K562 (cell line): ENCODE measurements around the gene TMEM39B. TPM values are rescaled to one million over a fixed set of nuclear protein-coding genes. Genes with fewer than 3 reads are reported as not detected.

ENCODE experiments used
- CBFA2T2 ChIP-seq: fragments of 450-650 bp; conservative IDR thresholded peaks from 2 replicates; pipeline ENCODE4 v1.6.1; 2017; ENCODE audit warnings: mild to moderate bottlenecking
- ELF1 ChIP-seq: fragments of 200-800 bp; sonication (Bioruptor generic); IDR thresholded peaks from 2 replicates; pipeline ENCODE4 v1.6.1; 2016; ENCODE audit warnings: missing genetic modification characterization, missing compliant biosample characterization
- FOXA1 ChIP-seq: fragments of 450-650 bp; IDR thresholded peaks from 2 replicates; pipeline ENCODE4 v1.6.1; 2016; ENCODE audit warnings: mild to moderate bottlenecking, borderline replicate concordance
- FUS ChIP-seq: fragments of 200-400 bp; formaldehyde crosslinking; optimal IDR thresholded peaks from 2 replicates; pipeline ENCODE3; 2017; ENCODE audit warnings: low read depth, low read length
- RFX5 ChIP-seq: IDR thresholded peaks from 2 replicates; pipeline ENCODE4 v1.6.1; 2011; ENCODE audit warnings: low read depth, mild to moderate bottlenecking, improper control_type of control experiment, low read length
- TCF3 ChIP-seq: sonication (generic); formaldehyde crosslinking; IDR thresholded peaks from 2 replicates; pipeline ENCODE4 v1.4.0; 2020; ENCODE audit warnings: mild to moderate bottlenecking, missing genetic modification reagents
- TCF7L2 ChIP-seq: fragments of 150-350 bp; IDR thresholded peaks from 2 replicates; pipeline ENCODE4 v1.6.1; 2016; ENCODE audit warnings: low read depth, mild to moderate bottlenecking, low read length, moderate library complexity
- TEAD1 ChIP-seq, 2 experiments: fragments of 450-650 bp in 1 of 2; sonication (generic) in 1 of 2; formaldehyde crosslinking; IDR thresholded peaks; 2 replicates each; pipeline versions ENCODE4 v1.4.0 to v1.8.0; 2020 to 2022; ENCODE audit warnings: mild to moderate bottlenecking in 2 of 2, missing genetic modification reagents in 1 of 2
- ZFPM2 ChIP-seq: fragments of 250-450 bp; sonication (Bioruptor Pico); IDR thresholded peaks from 2 replicates; pipeline ENCODE4 v1.5.1; 2022; ENCODE audit warnings: mild to moderate bottlenecking
- ZNF134 ChIP-seq: fragments of 250-450 bp; sonication (Bioruptor Pico); conservative IDR thresholded peaks from 2 replicates; pipeline ENCODE4 v1.4.0; 2020
- ZNF184 ChIP-seq: sonication (generic); formaldehyde crosslinking; IDR thresholded peaks from 2 replicates; pipeline ENCODE4 v1.5.0; 2020; ENCODE audit warnings: missing genetic modification reagents
- polyA plus RNA-seq, 8 experiments: library from polyadenylated mRNA; depleted of rRNA in 4 of 8; stranded (reverse) in 5 of 8; unstranded in 3 of 8; fragments of >200 nt; fragmentation: Nextera tagmentation in 2 of 8; fragmentation: Illumina TruSeq in 1 of 8; extraction: Ambion mirVana in 2 of 8; extraction: Trizol in 1 of 8; gene quantifications; 2 replicates each; pipeline versions ENCODE4 v1.2.1 to v1.2.3, GENCODE V29; 2011 to 2014; ENCODE audit warnings: inconsistent platforms in 1 of 8, missing spikeins in 1 of 8
- total RNA-seq, 7 experiments: library from RNA; depleted of rRNA in 6 of 7; stranded (reverse); fragments of >200 nt in 6 of 7; fragmentation: Illumina TruSeq in 2 of 7; extraction: Trizol in 2 of 7; gene quantifications; 2 replicates each; pipeline versions ENCODE4 v1.2.1 to v1.2.3, GENCODE V29; 2011 to 2021; ENCODE audit warnings: low replicate concordance in 1 of 7
- TF ChIP-seq, protein P1 (sequence below): fragments of 200-600 bp; sonication (generic); IDR thresholded peaks from one replicate; pipeline ENCODE4 v1.6.1; 2012; ENCODE audit warnings: mild to moderate bottlenecking, low read depth, low read length, inconsistent platforms
- TF ChIP-seq, protein P2 (sequence below): fragments of 450-650 bp; IDR thresholded peaks from 2 replicates; pipeline ENCODE4 v1.6.1; 2016; ENCODE audit warnings: mild to moderate bottlenecking
- TF ChIP-seq, protein P3 (sequence below): sonication (generic); formaldehyde crosslinking; IDR thresholded peaks from 2 replicates; pipeline ENCODE4 v1.8.1; 2023; ENCODE audit warnings: mild to moderate bottlenecking, missing genetic modification reagents

TMEM39B gene
- total and polyA plus RNA-seq, 9 of the 15 experiments (the other 6 are each of a cell fraction or from before 2014, with no cell fraction given) = 0.92 to 28.5 (median 9.7) TPM

DNA sequence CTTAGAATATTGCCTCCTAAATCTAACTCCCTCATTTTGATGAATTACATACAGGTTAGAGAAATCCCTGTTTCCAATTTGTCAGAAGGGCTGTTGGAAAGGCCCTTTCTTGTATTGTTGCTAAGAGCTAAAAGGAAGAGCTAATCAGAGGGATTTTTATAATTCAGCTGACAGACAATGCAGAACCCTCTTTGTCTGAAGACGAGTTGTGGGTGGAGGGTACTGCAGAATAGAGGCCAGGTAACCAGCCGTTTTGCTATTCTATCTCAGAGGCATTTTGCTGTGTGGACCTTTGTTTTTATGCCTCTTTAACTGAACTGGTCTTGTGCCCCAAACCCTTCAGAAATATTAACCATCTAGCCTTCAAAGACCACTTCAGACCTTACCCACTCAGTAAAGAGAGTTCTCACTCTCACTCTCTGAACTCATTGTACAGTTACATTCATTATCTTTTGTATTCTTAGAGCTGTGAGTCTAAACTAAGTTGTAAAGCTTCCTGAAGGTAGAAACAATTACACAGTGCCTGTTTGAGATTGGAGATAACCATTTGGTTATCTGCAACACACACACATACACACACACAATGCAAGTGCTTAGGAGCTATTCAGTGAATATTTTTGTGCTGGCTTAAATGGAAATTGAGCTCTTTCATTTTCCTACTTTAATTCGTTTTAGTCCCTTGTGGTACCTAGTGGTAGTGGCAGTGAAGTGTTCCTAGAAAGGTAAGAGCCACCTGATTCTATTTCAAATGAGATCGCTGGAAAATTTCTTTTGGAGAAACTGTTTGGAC lies 54.9 kb downstream of the TMEM39B start (continued):
- TF ChIP-seq, protein P1, sequence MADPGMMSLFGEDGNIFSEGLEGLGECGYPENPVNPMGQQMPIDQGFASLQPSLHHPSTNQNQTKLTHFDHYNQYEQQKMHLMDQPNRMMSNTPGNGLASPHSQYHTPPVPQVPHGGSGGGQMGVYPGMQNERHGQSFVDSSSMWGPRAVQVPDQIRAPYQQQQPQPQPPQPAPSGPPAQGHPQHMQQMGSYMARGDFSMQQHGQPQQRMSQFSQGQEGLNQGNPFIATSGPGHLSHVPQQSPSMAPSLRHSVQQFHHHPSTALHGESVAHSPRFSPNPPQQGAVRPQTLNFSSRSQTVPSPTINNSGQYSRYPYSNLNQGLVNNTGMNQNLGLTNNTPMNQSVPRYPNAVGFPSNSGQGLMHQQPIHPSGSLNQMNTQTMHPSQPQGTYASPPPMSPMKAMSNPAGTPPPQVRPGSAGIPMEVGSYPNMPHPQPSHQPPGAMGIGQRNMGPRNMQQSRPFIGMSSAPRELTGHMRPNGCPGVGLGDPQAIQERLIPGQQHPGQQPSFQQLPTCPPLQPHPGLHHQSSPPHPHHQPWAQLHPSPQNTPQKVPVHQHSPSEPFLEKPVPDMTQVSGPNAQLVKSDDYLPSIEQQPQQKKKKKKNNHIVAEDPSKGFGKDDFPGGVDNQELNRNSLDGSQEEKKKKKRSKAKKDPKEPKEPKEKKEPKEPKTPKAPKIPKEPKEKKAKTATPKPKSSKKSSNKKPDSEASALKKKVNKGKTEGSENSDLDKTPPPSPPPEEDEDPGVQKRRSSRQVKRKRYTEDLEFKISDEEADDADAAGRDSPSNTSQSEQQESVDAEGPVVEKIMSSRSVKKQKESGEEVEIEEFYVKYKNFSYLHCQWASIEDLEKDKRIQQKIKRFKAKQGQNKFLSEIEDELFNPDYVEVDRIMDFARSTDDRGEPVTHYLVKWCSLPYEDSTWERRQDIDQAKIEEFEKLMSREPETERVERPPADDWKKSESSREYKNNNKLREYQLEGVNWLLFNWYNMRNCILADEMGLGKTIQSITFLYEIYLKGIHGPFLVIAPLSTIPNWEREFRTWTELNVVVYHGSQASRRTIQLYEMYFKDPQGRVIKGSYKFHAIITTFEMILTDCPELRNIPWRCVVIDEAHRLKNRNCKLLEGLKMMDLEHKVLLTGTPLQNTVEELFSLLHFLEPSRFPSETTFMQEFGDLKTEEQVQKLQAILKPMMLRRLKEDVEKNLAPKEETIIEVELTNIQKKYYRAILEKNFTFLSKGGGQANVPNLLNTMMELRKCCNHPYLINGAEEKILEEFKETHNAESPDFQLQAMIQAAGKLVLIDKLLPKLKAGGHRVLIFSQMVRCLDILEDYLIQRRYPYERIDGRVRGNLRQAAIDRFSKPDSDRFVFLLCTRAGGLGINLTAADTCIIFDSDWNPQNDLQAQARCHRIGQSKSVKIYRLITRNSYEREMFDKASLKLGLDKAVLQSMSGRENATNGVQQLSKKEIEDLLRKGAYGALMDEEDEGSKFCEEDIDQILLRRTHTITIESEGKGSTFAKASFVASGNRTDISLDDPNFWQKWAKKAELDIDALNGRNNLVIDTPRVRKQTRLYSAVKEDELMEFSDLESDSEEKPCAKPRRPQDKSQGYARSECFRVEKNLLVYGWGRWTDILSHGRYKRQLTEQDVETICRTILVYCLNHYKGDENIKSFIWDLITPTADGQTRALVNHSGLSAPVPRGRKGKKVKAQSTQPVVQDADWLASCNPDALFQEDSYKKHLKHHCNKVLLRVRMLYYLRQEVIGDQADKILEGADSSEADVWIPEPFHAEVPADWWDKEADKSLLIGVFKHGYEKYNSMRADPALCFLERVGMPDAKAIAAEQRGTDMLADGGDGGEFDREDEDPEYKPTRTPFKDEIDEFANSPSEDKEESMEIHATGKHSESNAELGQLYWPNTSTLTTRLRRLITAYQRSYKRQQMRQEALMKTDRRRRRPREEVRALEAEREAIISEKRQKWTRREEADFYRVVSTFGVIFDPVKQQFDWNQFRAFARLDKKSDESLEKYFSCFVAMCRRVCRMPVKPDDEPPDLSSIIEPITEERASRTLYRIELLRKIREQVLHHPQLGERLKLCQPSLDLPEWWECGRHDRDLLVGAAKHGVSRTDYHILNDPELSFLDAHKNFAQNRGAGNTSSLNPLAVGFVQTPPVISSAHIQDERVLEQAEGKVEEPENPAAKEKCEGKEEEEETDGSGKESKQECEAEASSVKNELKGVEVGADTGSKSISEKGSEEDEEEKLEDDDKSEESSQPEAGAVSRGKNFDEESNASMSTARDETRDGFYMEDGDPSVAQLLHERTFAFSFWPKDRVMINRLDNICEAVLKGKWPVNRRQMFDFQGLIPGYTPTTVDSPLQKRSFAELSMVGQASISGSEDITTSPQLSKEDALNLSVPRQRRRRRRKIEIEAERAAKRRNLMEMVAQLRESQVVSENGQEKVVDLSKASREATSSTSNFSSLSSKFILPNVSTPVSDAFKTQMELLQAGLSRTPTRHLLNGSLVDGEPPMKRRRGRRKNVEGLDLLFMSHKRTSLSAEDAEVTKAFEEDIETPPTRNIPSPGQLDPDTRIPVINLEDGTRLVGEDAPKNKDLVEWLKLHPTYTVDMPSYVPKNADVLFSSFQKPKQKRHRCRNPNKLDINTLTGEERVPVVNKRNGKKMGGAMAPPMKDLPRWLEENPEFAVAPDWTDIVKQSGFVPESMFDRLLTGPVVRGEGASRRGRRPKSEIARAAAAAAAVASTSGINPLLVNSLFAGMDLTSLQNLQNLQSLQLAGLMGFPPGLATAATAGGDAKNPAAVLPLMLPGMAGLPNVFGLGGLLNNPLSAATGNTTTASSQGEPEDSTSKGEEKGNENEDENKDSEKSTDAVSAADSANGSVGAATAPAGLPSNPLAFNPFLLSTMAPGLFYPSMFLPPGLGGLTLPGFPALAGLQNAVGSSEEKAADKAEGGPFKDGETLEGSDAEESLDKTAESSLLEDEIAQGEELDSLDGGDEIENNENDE = no peak
- TF ChIP-seq, protein P2, sequence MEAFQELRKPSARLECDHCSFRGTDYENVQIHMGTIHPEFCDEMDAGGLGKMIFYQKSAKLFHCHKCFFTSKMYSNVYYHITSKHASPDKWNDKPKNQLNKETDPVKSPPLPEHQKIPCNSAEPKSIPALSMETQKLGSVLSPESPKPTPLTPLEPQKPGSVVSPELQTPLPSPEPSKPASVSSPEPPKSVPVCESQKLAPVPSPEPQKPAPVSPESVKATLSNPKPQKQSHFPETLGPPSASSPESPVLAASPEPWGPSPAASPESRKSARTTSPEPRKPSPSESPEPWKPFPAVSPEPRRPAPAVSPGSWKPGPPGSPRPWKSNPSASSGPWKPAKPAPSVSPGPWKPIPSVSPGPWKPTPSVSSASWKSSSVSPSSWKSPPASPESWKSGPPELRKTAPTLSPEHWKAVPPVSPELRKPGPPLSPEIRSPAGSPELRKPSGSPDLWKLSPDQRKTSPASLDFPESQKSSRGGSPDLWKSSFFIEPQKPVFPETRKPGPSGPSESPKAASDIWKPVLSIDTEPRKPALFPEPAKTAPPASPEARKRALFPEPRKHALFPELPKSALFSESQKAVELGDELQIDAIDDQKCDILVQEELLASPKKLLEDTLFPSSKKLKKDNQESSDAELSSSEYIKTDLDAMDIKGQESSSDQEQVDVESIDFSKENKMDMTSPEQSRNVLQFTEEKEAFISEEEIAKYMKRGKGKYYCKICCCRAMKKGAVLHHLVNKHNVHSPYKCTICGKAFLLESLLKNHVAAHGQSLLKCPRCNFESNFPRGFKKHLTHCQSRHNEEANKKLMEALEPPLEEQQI = peak; percentile 91
- TF ChIP-seq RFX5 = no peak
- no peak for TF ChIP-seq FUS
- TF ChIP-seq ELF1 (tag) = no peak
- no peak for TF ChIP-seq ZNF134 (CRISPR knock-in tag)
- no peak for TF ChIP-seq TCF7L2
- TF ChIP-seq ZNF184 (CRISPR knock-in tag) = no peak
- TF ChIP-seq TEAD1 (CRISPR knock-in tag; IDR thresholded peaks at IDR 0.05) = no peak
- no peak for TF ChIP-seq FOXA1
- TF ChIP-seq CBFA2T2 = peak; percentile 86
- TF ChIP-seq TCF3 (CRISPR knock-in tag) = peak; percentile 94
- TF ChIP-seq, protein P3, sequence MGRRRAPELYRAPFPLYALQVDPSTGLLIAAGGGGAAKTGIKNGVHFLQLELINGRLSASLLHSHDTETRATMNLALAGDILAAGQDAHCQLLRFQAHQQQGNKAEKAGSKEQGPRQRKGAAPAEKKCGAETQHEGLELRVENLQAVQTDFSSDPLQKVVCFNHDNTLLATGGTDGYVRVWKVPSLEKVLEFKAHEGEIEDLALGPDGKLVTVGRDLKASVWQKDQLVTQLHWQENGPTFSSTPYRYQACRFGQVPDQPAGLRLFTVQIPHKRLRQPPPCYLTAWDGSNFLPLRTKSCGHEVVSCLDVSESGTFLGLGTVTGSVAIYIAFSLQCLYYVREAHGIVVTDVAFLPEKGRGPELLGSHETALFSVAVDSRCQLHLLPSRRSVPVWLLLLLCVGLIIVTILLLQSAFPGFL (CRISPR knock-in tag) = no peak
- no peak for TF ChIP-seq ZFPM2 (CRISPR knock-in tag)
